Upper lobe of left lung (tissue), 6 donors: ENCODE results near the gene DIP2C. TPM values are rescaled to one million over a fixed set of nuclear protein-coding genes. Genes with fewer than 3 reads are reported as not detected.
"Not testable (repeated sequence)": the region's sequence is repeated elsewhere in the genome, so short reads cannot be mapped to it uniquely, and the experiment has no call there.

ENCODE experiments used
- ATAC-seq, 2 donors: fragments of 200-7000 bp; cut with Tn5 transposase; one replicate each; pipeline ENCODE4 v1.9.1; 2022; ENCODE audit warnings: mild to moderate bottlenecking in 2 of 2, moderate library complexity in 2 of 2; ENCODE audit not compliant: low FRiP score in 2 of 2
- DNase-seq, 2 donors: peaks; one replicate each; pipeline ENCODE4 v3.0.0-alpha.2; 2019 to 2020
- H3K27ac ChIP-seq, 4 donors: fragments of 200-600 bp; sonication (generic); one replicate each; pipeline ENCODE4 v1.5.1; 2016 to 2019
- H3K27me3 ChIP-seq, 4 donors: fragments of 200-600 bp; sonication (generic); one replicate each; pipeline ENCODE4 v1.5.1; 2017 to 2019
- H3K36me3 ChIP-seq, 4 donors: fragments of 200-600 bp; sonication (generic); one replicate each; pipeline ENCODE4 v1.5.1; 2016 to 2019
- H3K4me1 ChIP-seq, 4 donors: fragments of 200-600 bp; sonication (generic); one replicate each; pipeline ENCODE4 v1.5.1; 2018 to 2019
- H3K4me3 ChIP-seq, 4 donors: fragments of 200-600 bp; sonication (generic); one replicate each; pipeline ENCODE4 v1.5.1; 2017 to 2019; ENCODE audit warnings: mild to moderate bottlenecking in 2 of 4, moderate library complexity in 1 of 4
- H3K9me3 ChIP-seq, 4 donors: fragments of 200-600 bp; sonication (generic); one replicate each; pipeline ENCODE4 v1.5.1; 2018 to 2019
- CTCF ChIP-seq, 6 experiments: fragments of 450-650 bp in 4 of 6; fragments of 200-600 bp in 2 of 6; sonication (generic) in 2 of 6; IDR thresholded peaks; one replicate each; pipeline ENCODE4 v1.5.1; 2016 to 2019; ENCODE audit warnings: antibody characterized with exemption in 6 of 6
- EP300 ChIP-seq, 4 donors: sonication (generic); formaldehyde crosslinking; IDR thresholded peaks; one replicate each; pipeline ENCODE4 v1.5.1; 2017; ENCODE audit warnings: antibody characterized with exemption in 4 of 4, control low read depth in 2 of 4
- POLR2A ChIP-seq, 4 donors: fragments of 450-650 bp; IDR thresholded peaks; one replicate each; pipeline ENCODE4 v1.5.1; 2016 to 2017; ENCODE audit warnings: antibody characterized with exemption in 4 of 4, mild to moderate bottlenecking in 2 of 4
- POLR2AphosphoS5 ChIP-seq, 2 donors: sonication (generic); formaldehyde crosslinking; IDR thresholded peaks; one replicate each; pipeline ENCODE4 v1.5.1; 2017; ENCODE audit warnings: antibody characterized with exemption in 2 of 2
- WGBS, 2 donors: methylation state at CpG; one replicate each; pipeline ENCODE4 v1.1.5; 2017 to 2018; 5-methylcytosine and 5-hydroxymethylcytosine counted together
- total RNA-seq, 6 donors: library from RNA; depleted of rRNA in 4 of 6; stranded (reverse); fragments of >200 nt in 4 of 6; gene quantifications; one replicate each; pipeline versions ENCODE4 v1.1.0 to v1.2.1, GENCODE V29; 2016 to 2021
- donor health status: DM: no; HTN: no; CAD: no; lungs with moderate emphysema.
- donor health status: DM: no; HTN: yes; CAD: no; lungs with severe emphysema.

The DIP2C gene
- total RNA-seq, 6 donors from 2014 or later, result 11.6 to 32.5 (median 14.7) TPM

- H3K36me3 ChIP-seq, result no peaks in the 10 kb centered on the region
- no peak overlapping the region for H3K27ac ChIP-seq
- WGBS, 2 donors, result 91 to 97% methylated on average over 2 of the region's 2 CpGs
- H3K4me1 ChIP-seq, result no peaks in the 10 kb centered on the region
- no peak for ATAC-seq
- TF ChIP-seq CTCF (IDR thresholded peaks at IDR 0.05) (no peak), POLR2A (IDR thresholded peaks at IDR 0.05) (no peak), EP300 (IDR thresholded peaks at IDR 0.05) (no peak), POLR2AphosphoS5 (IDR thresholded peaks at IDR 0.05) (no peak)
- no peaks in the 10 kb centered on the region for H3K27me3 ChIP-seq
- peaks cover 0 to 12% (median 9%) of the 10 kb centered on the region in 4 donors for H3K9me3 ChIP-seq
- no peak for DNase-seq
- H3K4me3 ChIP-seq, result no peak overlapping the region
Measured at GRCh38 chr10:712575-712974, 23.1 kb upstream of the DIP2C start.

- 86 to 95% methylated on average over 5 of the region's 5 CpGs for WGBS, 2 donors
- Histone ChIP-seq H3K9me3 (peaks cover 0 to 12% (median 9%) of the 10 kb centered on the region in 4 donors), H3K4me3 (no peak overlapping the region), H3K4me1 (no peaks in the 10 kb centered on the region), H3K36me3 (no peaks in the 10 kb centered on the region), H3K27ac (no peak overlapping the region), H3K27me3 (no peaks in the 10 kb centered on the region)
- TF ChIP-seq CTCF (IDR thresholded peaks at IDR 0.05) (no peak), EP300 (IDR thresholded peaks at IDR 0.05) (no peak), POLR2A (IDR thresholded peaks at IDR 0.05) (no peak), POLR2AphosphoS5 (IDR thresholded peaks at IDR 0.05) (no peak)
- ATAC-seq, result no peak
- DNase-seq, result no peak
Measured at GRCh38 chr10:712089-712488, 22.6 kb upstream of the DIP2C start.

GRCh38 chr10:707861-708260 lies 18.4 kb upstream of the DIP2C start:
- Histone ChIP-seq H3K9me3 (no peaks in the 10 kb centered on the region), H3K4me3 (no peak overlapping the region), H3K4me1 (no peaks in the 10 kb centered on the region), H3K27me3 (no peaks in the 10 kb centered on the region), H3K27ac (no peak overlapping the region), H3K36me3 (no peaks in the 10 kb centered on the region)
- TF ChIP-seq CTCF (IDR thresholded peaks at IDR 0.05) (no peak), POLR2AphosphoS5 (IDR thresholded peaks at IDR 0.05) (no peak), POLR2A (IDR thresholded peaks at IDR 0.05) (no peak), EP300 (IDR thresholded peaks at IDR 0.05) (no peak)
- DNase-seq, result no peak
- 82 to 91% methylated on average over 1 of the region's 1 CpG for WGBS, 2 donors
- ATAC-seq, result no peak

- no peak for ATAC-seq
- TF ChIP-seq EP300 (IDR thresholded peaks at IDR 0.05) (no peak), CTCF (IDR thresholded peaks at IDR 0.05) (no peak)
- Histone ChIP-seq H3K36me3 (no peaks in the 10 kb centered on the region), H3K9me3 (no peaks in the 10 kb centered on the region), H3K4me1 (no peaks in the 10 kb centered on the region), H3K27me3 (no peaks in the 10 kb centered on the region), H3K4me3 (no peak overlapping the region), H3K27ac (no peak overlapping the region)
- no peak for DNase-seq
- 89 to 95% methylated on average over 1 of the region's 1 CpG for WGBS, 2 donors
Measured at GRCh38 chr10:707456-707855, 18.0 kb upstream of the DIP2C start.

GRCh38 chr10:703118-703517 lies 13.7 kb upstream of the DIP2C start:
- WGBS, 2 donors, result 93% methylated on average over 1 of the region's 1 CpG
- no peak overlapping the region for H3K27ac ChIP-seq
- TF ChIP-seq POLR2AphosphoS5 (IDR thresholded peaks at IDR 0.05) (no peak), POLR2A (IDR thresholded peaks at IDR 0.05) (no peak), EP300 (IDR thresholded peaks at IDR 0.05) (no peak), CTCF (IDR thresholded peaks at IDR 0.05) (no peak)
- ATAC-seq (no peak), DNase-seq (no peak)
- no peaks in the 10 kb centered on the region for H3K27me3 ChIP-seq
- no peaks in the 10 kb centered on the region for H3K9me3 ChIP-seq
- H3K4me3 ChIP-seq, result no peak overlapping the region
- H3K4me1 ChIP-seq, result no peaks in the 10 kb centered on the region
- H3K36me3 ChIP-seq, result no peaks in the 10 kb centered on the region

- H3K4me1 ChIP-seq, H3K27ac ChIP-seq, H3K4me3 ChIP-seq, H3K27me3 ChIP-seq, H3K36me3 ChIP-seq, H3K9me3 ChIP-seq, DNase-seq, ATAC-seq: not testable (repeated sequence)
- WGBS, 2 donors, result 85 to 88% methylated on average over 6 of the region's 6 CpGs
Measured at GRCh38 chr10:700183-700582, 10.7 kb upstream of the DIP2C start.
